ENCODE results near the gene TRABD. TPM values are rescaled to one million over a fixed set of nuclear protein-coding genes. Genes with fewer than 3 reads are reported as not detected.

Gene TRABD
- total RNA-seq, 2 experiments from 2014 or later: 126 to 128 TPM

DNA sequence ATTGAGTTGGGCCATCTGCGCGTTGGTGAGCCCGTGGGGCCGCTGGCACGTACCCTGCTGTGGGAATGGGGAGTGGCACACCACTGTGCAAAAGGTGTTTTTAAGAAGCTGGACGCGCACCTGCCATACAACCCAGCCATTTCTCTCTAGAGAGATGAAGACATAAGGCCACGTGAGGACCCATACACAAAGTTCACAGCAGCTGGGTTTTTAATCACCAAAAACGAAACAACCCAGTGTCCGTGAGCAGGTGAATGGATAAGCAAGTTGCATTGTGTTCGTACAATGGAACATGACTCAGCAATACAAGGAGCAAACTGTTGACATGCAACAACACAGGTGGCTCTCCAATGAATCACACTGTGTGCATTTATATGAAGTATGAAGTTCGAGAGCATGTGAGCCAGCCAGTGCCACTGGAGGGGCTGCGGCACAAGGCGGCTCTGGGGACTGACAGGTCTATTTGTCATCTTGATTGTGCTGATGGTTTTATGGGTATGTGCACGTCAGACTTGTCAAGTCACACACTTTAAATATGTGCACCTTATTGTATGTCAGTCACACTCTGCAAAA lies 45.8 kb upstream of the TRABD start:
- CTCF ChIA-PET (ENCODE audit: unreplicated experiment): no interaction called here
- no peaks in the 10 kb centered on the region for H3K9me2 ChIP-seq (ENCODE audit: insufficient read depth, low read length)
- no peak overlapping the region for H3K4me3 ChIP-seq (ENCODE audit: low read depth, low read length, poor library complexity, severe bottlenecking)
- H4K20me1 ChIP-seq (ENCODE audit: insufficient read depth, low read length): no peaks in the 10 kb centered on the region
- no TSS peak for BruUV-seq (replicated peaks)
- no peaks in the 10 kb centered on the region for H3K79me2 ChIP-seq (ENCODE audit: insufficient read depth, low read depth, low read length)
- no peak for TF ChIP-seq EZH2phosphoT487 (IDR thresholded peaks at IDR 0.05; ENCODE audit: borderline replicate concordance, low read depth, low read length)
- TF ChIP-seq, protein P1, sequence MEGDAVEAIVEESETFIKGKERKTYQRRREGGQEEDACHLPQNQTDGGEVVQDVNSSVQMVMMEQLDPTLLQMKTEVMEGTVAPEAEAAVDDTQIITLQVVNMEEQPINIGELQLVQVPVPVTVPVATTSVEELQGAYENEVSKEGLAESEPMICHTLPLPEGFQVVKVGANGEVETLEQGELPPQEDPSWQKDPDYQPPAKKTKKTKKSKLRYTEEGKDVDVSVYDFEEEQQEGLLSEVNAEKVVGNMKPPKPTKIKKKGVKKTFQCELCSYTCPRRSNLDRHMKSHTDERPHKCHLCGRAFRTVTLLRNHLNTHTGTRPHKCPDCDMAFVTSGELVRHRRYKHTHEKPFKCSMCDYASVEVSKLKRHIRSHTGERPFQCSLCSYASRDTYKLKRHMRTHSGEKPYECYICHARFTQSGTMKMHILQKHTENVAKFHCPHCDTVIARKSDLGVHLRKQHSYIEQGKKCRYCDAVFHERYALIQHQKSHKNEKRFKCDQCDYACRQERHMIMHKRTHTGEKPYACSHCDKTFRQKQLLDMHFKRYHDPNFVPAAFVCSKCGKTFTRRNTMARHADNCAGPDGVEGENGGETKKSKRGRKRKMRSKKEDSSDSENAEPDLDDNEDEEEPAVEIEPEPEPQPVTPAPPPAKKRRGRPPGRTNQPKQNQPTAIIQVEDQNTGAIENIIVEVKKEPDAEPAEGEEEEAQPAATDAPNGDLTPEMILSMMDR (conservative IDR thresholded peaks at IDR 0.05; ENCODE audit: low read length): no peak
- no peaks in the 10 kb centered on the region for H3K9me3 ChIP-seq (ENCODE audit: low read length)
- no peak overlapping the region for H3K27ac ChIP-seq (ENCODE audit: low read depth, low read length, poor library complexity, severe bottlenecking)
- H3K4me1 ChIP-seq (ENCODE audit: insufficient read depth, low read length, poor library complexity, severe bottlenecking): peaks cover 14% of the 10 kb centered on the region
- peak; percentile 67 for DNase-seq (ENCODE audit: low spot score)
- H3K4me2 ChIP-seq (ENCODE audit: low read length): peak overlapping the region; percentile 45
- intact Hi-C loops (cut with micrococcal nuclease; ENCODE audit: unreplicated experiment): no loop called here
- H2AFZ ChIP-seq (ENCODE audit: low read length): peak overlapping the region; percentile 10; the same call in 1 of the 2 replicates
- POLR2A ChIA-PET: interaction anchor here (0.5 to 1.2 kb wide), 5 partner anchors 37 to 319 kb away, joined by 3 to 4 read pairs (median 3); no protein-coding TSS in a partner anchor
- no peaks in the 10 kb centered on the region for H3K36me3 ChIP-seq (ENCODE audit: insufficient read depth, low read length)

DNA sequence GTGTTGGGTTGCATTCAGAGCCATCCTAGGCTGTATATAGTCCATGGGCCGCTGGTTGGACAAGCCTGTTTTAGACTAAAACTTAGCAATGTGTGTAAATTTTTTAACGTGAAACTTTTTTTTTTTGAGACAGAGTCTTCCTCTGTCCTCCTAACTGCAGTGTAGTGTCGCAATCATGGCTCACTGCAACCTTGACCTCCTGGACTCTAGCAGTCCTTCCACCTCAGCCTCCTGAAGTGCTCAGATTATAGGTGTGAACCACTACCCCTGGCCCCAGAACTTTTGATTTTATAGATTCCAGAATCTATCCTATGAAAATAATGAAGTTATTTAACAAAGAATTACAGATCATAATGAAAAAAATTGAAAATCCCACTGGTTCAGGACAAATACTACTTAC lies 45.1 kb upstream of the TRABD start:
- Histone ChIP-seq H3K27ac (ENCODE audit: low read depth, low read length, poor library complexity, severe bottlenecking) (no peak overlapping the region), H3K36me3 (ENCODE audit: insufficient read depth, low read length) (no peaks in the 10 kb centered on the region), H3K79me2 (ENCODE audit: insufficient read depth, low read depth, low read length) (no peaks in the 10 kb centered on the region), H3K9me3 (ENCODE audit: low read length) (no peaks in the 10 kb centered on the region), H3K4me1 (ENCODE audit: insufficient read depth, low read length, poor library complexity, severe bottlenecking) (peaks cover 14% of the 10 kb centered on the region), H3K4me3 (ENCODE audit: low read depth, low read length, poor library complexity, severe bottlenecking) (no peak overlapping the region), H3K4me2 (ENCODE audit: low read length) (peak overlapping the region; percentile 45; the same call in 1 of the 2 replicates), H4K20me1 (ENCODE audit: insufficient read depth, low read length) (no peaks in the 10 kb centered on the region), H3K9me2 (ENCODE audit: insufficient read depth, low read length) (no peaks in the 10 kb centered on the region), H2AFZ (ENCODE audit: low read length) (no peak overlapping the region)
- CTCF ChIA-PET (ENCODE audit: unreplicated experiment): no interaction called here
- DNase-seq (ENCODE audit: low spot score): no peak
- intact Hi-C loops (cut with micrococcal nuclease; ENCODE audit: unreplicated experiment): no loop called here
- TF ChIP-seq, protein P1 (conservative IDR thresholded peaks at IDR 0.05; ENCODE audit: low read length): no peak
- TF ChIP-seq EZH2phosphoT487 (IDR thresholded peaks at IDR 0.05; ENCODE audit: borderline replicate concordance, low read depth, low read length): no peak
- POLR2A ChIA-PET: interaction anchor here (0.7 to 1.2 kb wide), 3 partner anchors 37 to 318 kb away, joined by 3 to 4 read pairs (median 3); no protein-coding TSS in a partner anchor
- no TSS peak for BruUV-seq (replicated peaks)

DNA sequence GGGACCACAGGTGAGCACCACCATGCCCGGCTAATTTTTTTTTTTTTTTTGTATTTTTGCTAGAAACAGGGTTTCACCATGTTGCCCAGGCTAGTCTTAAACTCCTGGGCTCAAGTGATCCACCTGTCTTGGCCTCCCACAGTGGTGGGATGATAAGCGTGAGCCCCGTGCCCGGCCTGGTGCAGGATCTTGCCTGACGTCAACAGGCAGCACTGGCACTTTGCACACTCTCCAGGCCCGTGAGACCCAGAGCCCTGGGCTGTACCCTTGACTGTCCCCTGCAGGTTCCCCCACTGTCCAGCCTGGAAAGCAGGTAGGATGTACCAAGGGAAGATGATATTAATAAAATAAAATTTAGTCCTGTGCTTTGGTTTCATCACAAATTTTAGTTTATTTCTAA lies 44.3 kb upstream of the TRABD start:
- H3K36me3 ChIP-seq (ENCODE audit: insufficient read depth, low read length): no peaks in the 10 kb centered on the region
- POLR2A ChIA-PET: interaction anchor here (0.6 to 1.3 kb wide), 2 partner anchors 11 to 206 kb away, joined by 4 to 6 read pairs; no protein-coding TSS in a partner anchor
- no peaks in the 10 kb centered on the region for H3K9me2 ChIP-seq (ENCODE audit: insufficient read depth, low read length)
- no peak for DNase-seq (ENCODE audit: low spot score)
- CTCF ChIA-PET (ENCODE audit: unreplicated experiment): no interaction called here
- TF ChIP-seq, protein P1 (conservative IDR thresholded peaks at IDR 0.05; ENCODE audit: low read length): no peak
- TF ChIP-seq EZH2phosphoT487 (IDR thresholded peaks at IDR 0.05; ENCODE audit: borderline replicate concordance, low read depth, low read length): no peak
- intact Hi-C loops (cut with micrococcal nuclease; ENCODE audit: unreplicated experiment): no loop called here
- BruUV-seq (replicated peaks): no TSS peak
- H3K4me2 ChIP-seq (ENCODE audit: low read length): no peak overlapping the region
- H2AFZ ChIP-seq (ENCODE audit: low read length): no peak overlapping the region
- H3K9me3 ChIP-seq (ENCODE audit: low read length): no peaks in the 10 kb centered on the region
- H3K4me1 ChIP-seq (ENCODE audit: insufficient read depth, low read length, poor library complexity, severe bottlenecking): peaks cover 14% of the 10 kb centered on the region
- H3K79me2 ChIP-seq (ENCODE audit: insufficient read depth, low read depth, low read length): no peaks in the 10 kb centered on the region
- no peak overlapping the region for H3K27ac ChIP-seq (ENCODE audit: low read depth, low read length, poor library complexity, severe bottlenecking)
- H4K20me1 ChIP-seq (ENCODE audit: insufficient read depth, low read length): no peaks in the 10 kb centered on the region
- H3K4me3 ChIP-seq (ENCODE audit: low read depth, low read length, poor library complexity, severe bottlenecking): no peak overlapping the region

Measured in OCI-LY7 (cell line).